Retinal pigment epithelial cell (primary cell): ENCODE measurements around the gene PDE4D.
"Not testable (repeated sequence)": the region's sequence is repeated elsewhere in the genome, so short reads cannot be mapped to it uniquely, and the experiment has no call there.

Experiments
- DNase-seq: peaks from one replicate; pipeline ENCODE4 v3.0.0-alpha.2; 2010; ENCODE audit warnings: low read depth
- H3K4me3 ChIP-seq: 2 replicates; pipeline ENCODE4 v1.5.1; 2011; ENCODE audit warnings: mild to moderate bottlenecking, low read length, control low read depth, moderate library complexity
- CTCF ChIP-seq: conservative IDR thresholded peaks from 2 replicates; pipeline ENCODE4 v1.5.1; 2011; ENCODE audit warnings: low read depth, low read length, control low read depth, inconsistent platforms

PDE4D gene

GRCh38 chr5:59767681-59768151, 125.8 kb downstream of the PDE4D start:
- H3K4me3 ChIP-seq = peak overlapping the region; percentile 62
- no peak for TF ChIP-seq CTCF

GRCh38 chr5:59767211-59767605, 126.3 kb downstream of the PDE4D start:
- TF ChIP-seq CTCF = no peak
- DNase-seq = no peak
- peak overlapping the region; percentile 62 for H3K4me3 ChIP-seq

More at GRCh38 chr5:59767681-59768151, 125.8 kb downstream of the PDE4D start:
- DNase-seq = no peak

- H3K4me3 ChIP-seq = peak overlapping the region; percentile 18
- DNase-seq = no peak
- no peak for TF ChIP-seq CTCF
Observed at GRCh38 chr5:59766427-59767210, 126.9 kb downstream of the PDE4D start.

- no peak for TF ChIP-seq CTCF
Observed at GRCh38 chr5:59765446-59765845, 128.1 kb downstream of the PDE4D start.

GRCh38 chr5:59764361-59764760, 129.2 kb downstream of the PDE4D start:
- DNase-seq = no peak
- no peak overlapping the region for H3K4me3 ChIP-seq
- no peak for TF ChIP-seq CTCF

More at GRCh38 chr5:59765446-59765845, 128.1 kb downstream of the PDE4D start:
- DNase-seq = no peak
- no peak overlapping the region for H3K4me3 ChIP-seq

GRCh38 chr5:59763541-59763940, 130.0 kb downstream of the PDE4D start:
- DNase-seq = no peak
- H3K4me3 ChIP-seq = no peak overlapping the region
- no peak for TF ChIP-seq CTCF

- DNase-seq, H3K4me3 ChIP-seq: not testable (repeated sequence)
Observed at GRCh38 chr5:59762232-59762631, 131.3 kb downstream of the PDE4D start.
